ELR (cell line): ENCODE results near the gene PATJ.
"Not testable (repeated sequence)": the region's sequence is repeated elsewhere in the genome, so short reads cannot be mapped to it uniquely, and the experiment has no call there.

Experiments
- DNase-seq: peaks from one replicate; pipeline ENCODE4 v3.0.0-alpha.2; 2015; ENCODE audit warnings: low read depth

PATJ gene

DNA sequence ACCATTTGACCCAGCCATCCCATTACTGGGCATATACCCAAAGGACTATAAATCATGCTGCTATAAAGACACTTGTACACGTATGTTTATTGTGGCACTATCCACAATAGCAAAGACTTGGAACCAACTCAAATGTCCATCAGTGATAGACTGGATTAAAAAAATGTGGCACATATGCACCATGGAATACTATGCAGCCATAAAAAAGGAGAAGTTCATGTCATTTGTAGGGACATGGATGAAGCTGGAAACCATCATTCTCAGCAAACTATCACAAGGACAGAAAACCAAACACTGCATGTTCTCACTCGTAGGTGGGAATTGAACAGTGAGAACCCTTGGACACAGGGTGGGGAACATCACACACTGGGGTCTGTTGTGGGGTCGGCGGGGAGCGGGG, 206.4 kb downstream of the PATJ start:
- DNase-seq, result not testable (repeated sequence)

DNA sequence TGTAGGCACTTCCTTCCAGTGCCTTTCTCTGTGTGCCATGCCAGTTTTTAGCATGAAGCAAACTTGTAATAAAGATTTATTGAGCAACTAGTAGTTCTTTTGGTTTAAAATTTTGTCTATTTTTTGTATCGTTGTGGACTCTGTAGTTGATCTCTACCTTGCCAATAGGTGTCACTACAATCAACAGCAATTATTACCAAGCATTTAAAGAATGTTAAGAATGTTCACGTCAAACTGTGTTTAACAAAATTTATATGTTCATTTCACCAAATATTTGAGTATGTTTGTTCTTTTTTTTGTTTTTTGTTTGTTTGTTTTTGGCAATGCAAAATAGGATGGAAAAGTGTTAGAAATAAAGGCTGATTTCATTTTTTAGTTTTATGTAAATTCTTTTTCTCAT, 208.1 kb downstream of the PATJ start:
- DNase-seq, result peak; percentile 13

DNA sequence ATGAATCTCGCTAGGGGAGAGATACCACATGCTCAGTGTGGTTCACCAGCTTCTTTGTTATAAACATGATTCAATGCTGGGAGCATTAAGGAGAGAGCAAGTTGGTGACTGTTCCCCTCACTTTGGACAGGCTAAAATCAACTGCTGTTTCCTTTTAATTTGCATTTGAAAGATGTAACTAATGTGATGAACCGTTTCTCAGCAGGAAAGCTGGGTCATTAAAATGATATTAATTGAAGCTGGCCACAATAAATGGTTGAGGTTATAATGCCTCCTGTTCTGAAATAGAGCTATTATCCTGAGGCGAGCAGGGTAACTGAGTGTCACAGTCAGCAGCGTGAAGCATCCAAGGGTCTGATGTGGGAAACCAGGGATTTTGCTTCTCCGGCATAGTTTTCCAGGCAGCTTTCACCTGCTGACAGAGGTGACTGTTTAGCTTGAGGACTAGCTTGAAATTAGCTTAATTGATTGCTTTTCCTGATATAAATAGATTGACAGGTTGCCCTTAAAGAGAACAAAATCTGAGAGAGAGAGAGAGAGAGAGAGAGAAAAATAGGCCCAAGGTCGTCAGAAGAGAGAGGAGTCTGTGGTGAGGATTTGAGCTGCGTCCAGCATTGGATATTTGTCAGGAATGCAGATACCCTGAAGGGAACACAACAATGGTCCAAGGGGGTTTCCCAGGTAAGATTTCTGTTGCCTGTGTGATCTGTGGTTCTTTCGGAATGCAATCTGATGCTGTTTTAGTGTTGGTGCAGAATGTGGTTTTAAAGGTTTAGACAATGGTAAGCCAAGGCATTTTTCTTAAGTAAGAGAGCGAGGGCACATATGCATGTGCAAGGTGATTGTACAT, 209.7 kb downstream of the PATJ start:
- peak; percentile 57 for DNase-seq

DNA sequence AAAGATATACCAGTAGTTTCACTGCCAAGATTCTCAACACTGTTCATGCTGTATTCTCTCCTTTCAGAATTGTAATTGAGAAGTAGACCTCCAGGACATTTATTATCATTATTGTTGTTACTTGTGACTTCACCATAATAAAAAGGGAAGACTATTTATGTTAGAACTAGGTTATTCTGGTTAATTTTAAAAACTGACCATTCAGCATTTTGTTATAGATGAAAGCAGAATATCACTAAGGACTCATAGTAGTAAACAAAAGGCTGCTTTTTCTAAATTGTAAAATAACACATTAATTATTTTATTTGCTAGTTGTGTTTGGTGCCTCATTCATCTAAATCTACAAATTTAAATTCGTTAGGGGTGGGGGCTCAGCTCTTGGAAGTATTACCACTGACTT, 210.4 kb downstream of the PATJ start:
- no peak for DNase-seq

DNA sequence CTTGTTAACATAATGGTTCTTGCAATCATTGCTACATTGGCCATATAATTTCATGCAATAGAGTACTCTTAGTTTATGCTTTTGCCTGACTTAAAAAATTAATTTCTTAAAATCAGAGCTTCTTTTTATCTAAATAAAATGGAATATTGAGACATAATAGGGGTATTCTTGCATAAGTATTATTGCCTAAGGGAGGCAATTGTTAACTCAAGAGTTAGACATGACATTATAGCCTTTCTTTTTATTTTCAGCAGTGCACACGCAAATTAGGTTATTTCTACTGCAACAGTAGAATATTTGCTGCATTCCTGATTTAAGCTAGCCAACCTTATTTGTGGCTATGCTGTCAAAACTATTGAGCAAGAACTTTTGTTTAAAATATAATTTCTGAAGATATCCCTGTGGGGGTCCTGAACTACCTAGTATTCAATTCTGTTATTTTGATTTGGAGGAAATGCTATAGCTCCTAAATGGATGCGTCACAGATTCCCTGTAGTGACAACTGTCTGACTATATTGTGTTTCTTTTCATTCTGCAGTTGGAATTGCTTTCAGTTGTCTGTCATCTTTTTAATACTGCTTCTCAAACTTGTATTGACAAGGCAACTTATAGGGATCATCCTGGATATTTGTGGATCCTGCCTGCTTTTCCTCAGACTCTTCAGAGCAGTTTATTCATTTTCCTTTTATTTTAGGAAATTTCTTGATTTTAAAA, 211.0 kb downstream of the PATJ start:
- DNase-seq, result no peak

DNA sequence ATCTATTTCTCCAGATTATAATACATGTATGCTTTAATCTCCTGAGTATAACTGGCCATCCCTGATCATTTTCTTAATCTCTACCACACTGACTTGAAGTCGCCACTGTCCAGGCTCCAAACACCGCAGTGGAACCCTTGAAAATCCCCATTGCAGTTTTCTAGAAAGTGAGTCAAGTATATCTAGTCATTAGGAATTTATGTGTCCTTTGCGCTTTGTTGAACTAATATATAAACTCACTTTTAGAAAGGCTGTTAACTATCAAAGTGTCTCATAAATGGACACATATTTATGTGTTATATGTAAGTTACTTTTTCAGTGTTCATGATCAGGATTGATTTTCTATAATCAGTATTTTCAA, 211.5 kb downstream of the PATJ start:
- no peak for DNase-seq

DNA sequence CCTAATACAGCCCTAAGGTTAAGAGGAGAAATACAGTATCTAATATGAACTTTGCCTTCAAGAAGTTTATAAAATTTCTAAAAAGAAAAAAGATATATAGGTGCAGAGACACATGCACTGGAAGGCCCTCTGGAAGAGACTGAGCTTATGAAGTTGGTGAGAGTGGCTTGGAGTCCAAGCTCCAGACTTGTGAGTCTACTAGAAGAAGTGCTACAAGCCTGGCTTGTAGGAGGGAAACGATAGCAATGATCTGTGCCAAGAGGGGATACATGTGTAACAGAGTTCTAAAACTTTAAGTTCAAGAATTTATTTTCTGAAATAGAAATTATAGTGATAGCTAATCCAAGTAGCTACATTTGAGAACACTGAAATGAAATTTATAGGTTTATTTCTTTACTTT, 213.0 kb downstream of the PATJ start:
- DNase-seq, result no peak

DNA sequence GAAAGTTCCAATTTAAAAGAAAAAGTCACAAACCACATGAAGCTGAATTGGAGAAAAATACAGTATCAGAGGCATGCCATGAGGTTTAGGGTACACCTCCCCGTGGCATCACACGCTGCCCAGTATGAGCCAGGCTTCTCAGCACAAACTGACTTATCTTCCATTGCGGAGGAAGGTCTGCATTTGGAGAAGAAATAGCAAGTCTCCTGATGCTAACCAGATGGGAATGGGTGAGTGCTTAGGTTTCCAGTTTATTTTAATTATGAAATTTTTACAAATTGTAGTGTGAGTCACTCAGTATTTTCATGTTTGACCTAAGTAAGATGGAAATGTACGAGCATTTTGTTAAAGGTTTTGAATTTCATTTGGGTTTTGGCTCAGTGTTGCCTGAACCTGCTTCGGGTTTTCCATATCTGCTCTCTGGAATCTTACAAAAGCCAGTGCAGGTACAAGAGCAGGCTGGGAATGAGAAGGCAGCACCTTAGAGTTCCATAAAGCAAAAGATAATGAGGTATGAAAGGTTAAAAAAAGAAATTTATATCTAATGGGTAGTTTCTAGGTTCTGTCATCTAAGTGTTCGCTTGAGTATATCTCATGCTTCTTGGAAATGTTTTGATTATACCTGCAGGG, 213.9 kb downstream of the PATJ start:
- DNase-seq, result no peak

DNA sequence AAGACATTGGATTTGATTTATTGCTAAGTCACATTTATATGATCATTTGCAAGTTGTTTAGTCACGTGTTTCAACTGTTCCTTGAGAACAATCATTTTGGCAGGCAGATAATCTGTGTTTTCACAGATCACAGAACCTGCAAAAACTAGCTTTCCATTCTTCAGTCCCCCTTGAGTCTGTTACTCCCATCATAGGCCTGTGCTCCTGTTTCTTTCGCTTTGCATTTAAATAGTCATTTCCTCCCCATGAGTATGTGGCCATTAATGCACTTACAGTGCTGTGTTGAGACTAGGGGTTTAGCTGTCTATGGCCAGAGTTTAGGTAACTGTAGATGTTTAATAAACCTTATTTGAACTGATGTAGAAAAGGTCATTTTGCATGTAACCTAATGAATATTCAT, 214.5 kb downstream of the PATJ start:
- DNase-seq, result no peak

DNA sequence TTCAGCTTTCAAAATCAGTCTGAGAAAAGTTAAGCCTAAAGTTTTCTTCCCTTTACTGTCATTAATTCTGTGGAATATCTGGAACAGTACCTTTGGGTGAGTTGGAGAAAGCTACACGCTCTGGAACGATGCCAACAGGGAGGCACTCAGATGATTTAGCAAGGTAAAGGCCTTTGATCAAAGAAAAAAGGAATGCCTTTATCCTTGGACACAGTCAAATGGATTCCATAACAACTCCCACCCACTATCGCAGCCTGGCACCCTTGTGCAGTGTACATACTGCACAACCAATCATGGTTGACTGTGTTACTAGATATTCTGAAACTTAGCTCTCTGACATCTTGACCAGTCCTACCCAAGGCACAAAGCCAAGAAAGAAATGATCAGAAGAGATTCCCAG, 218.7 kb downstream of the PATJ start:
- DNase-seq, result no peak

DNA sequence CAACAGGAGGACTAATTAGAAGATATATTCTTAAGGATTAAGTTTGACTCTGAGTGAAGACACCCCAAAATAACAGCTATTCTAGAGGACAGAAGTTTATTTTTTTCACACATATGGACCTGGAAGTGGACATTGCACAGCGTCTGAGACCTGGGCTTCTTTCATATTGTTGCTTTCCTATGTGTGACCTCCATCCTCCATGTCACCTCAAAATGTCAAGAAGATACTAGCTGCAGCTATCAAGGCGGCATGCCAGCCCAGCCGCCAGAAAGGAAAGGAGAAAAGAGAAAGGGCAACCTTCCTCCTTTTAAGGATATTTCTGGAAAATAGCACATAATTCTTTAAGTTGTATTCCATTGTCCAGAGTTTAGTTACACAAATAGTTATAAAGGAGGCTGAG, 220.4 kb downstream of the PATJ start:
- DNase-seq, result no peak

DNA sequence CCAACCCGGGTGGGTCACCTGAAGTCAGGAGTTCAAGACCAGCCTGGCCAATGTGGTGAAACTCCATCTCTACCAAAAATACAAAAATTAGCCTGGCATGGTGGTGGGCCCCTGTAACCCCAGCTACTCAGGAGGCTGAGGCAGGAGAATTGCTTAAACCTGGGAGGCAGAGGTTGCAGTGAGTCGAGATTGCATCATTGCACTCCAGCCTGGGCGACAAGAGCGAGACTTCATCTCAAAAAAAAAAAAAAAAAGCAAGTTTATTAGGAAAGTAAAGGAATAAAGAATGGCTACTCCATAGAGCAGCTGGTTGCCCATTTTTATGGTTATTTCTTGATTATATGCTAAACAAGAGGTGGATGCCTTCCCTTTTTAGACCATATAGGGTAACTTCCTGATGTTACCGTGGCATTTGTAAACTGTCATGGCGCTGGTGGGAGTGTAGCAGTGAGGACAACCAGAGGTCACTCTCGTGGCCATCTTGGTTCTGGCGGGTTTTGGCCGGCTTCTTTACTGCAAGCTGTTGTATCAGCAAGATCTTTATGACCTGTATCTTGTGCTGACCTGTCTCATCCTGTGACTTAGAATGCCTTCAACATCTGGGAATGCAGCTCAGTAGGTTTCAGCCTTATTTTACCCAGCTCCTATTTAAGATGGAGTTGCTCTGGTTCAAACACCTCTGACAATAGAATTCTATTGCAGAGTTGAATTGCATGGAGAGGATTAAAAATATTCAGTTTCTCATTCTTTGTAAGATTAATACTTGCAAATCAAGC, 224.4 kb downstream of the PATJ start:
- not testable (repeated sequence) for DNase-seq

DNA sequence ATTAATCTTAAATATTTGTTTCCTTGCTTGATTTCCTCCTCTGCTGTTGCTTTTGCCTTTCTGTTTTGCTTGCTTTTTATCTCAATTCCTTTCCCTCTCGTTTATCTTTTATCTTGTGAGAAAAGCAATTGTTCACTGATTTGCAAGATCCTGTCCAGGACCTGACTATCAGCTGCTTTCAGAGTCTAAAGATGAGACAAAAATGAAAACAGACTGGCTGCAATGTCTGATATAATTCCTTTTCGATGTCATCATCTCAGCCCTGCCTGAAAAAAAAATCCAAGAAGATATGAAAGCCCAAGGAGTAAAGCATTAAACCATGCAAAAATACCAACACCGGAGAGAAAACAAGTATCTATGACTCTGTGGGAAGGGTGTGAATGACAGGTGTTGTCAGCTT, 225.5 kb downstream of the PATJ start:
- DNase-seq, result no peak

DNA sequence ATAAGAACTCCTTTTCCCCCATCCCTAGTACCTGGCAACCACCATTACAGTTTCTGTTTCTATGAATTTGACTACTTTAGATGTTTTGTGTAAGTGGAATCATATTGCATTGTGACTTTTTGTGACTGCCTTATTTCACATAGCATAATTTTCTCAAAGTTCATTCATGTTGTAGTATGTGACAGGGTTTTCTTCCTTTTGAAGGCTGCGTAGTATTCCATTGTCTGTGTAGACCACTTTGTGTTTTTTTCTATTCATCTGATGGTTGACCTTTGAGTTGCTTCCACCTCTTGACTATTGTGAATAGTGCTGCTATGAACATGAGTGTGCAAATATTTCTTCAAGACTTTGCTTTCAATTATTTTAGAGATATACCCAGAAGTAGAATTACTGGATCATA, 226.6 kb downstream of the PATJ start:
- no peak for DNase-seq

DNA sequence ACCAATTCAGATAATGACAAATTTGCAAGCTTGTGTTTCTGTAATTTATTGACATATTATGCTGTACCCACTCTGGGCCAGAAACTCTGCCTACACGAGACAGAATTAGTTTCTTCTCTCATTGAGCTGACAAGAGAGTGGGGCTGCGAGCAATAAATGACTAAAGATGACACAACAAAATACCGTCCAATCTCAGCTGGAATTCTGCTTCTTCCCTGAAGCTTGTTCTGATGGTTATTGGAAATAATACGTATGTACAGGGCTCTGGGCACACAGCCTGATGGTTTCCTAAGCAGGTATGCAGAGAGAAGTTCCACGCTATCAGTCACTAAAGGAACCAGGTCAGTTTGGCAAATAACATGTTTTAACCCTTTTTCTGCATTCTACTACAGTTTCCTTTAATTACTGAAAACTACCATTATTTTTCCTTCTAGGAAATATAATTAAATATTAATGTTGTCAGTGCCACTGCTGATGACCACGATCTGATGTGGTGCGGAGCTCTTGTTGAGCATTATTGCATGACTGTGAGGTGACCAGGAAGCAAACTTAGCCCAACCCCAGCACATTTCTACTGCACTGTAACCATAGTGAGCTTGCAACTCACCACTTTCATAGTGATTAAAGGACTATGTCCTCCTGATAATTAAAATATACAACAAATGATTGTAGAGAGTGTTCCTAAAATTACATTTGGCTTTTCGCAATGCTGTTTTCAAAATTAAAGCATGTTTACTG, 231.0 kb downstream of the PATJ start:
- DNase-seq, result no peak

DNA sequence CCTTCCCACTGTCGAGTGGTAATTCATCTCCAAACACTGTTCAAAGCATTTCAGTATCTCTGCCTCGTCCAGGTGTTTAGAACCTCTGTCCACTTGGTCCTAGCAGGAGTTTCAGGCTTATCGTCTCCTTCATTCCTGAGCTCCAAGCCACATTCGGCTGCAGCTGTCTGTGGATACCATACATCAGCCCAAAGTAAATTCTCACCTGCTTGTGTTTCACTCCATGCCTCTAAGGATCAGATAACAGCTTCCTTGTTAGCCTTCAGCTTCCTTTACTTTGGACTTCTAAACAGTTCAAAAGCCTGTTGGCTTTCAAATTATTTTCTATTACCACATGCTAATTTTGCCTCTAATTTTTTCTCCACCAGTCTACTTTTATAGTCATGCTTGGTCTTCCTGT, 233.4 kb downstream of the PATJ start:
- DNase-seq, result no peak

DNA sequence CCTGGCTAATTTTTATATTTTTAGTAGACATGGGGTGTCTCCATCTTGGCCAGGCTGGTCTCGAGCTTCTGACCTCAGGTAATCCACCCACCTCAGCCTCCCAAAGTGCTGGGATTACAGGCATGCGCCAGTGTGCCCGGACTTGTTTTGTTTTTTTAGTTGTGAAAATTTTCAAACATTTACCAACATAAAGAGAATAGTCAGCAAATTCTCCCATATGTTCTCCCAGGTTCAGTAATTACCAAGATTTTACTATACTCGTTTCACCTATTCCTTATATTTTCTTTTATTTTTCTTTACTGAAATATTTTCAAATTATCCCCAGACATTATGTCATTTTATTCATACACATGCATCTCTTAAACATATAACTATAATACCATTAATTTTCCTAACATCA, 234.3 kb downstream of the PATJ start:
- no peak for DNase-seq

DNA sequence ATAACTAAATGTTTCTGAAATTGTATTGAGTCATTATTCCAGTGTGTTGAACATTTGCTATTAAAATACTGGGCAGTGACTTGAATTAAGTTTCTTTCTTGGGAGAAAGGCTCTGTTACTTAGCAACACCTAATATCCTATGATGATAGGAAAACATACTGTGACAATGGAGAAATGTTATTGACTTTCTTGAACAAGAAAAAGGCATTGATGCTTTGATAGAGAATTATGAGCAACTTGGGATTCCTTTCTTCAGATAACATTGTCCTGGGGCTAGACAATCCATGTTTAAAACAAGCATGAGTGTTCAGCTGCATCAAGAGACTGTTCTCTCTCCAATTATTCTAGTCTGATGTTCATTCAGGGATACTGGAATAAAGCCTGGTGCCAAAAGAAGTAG, 236.5 kb downstream of the PATJ start:
- DNase-seq, result no peak

DNA sequence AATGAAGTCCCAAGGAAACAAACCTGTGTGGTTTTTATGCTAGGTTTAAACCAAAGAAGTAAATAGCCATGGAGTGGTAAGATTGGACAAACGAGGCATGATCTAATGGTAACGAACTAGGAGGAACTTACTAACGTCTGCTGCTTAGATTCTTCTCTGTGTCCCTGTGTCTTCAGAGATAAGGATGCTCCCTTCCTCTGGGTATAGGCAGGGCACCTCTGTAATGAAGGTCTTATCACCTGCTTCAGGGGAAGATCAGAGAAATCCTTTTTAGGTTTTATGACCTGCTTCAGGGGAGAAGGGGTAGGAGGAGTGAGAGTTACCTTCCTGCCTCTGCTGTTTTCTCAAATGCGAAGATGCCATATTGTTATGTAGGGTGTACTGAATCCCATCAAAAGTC, 237.4 kb downstream of the PATJ start:
- no peak for DNase-seq

DNA sequence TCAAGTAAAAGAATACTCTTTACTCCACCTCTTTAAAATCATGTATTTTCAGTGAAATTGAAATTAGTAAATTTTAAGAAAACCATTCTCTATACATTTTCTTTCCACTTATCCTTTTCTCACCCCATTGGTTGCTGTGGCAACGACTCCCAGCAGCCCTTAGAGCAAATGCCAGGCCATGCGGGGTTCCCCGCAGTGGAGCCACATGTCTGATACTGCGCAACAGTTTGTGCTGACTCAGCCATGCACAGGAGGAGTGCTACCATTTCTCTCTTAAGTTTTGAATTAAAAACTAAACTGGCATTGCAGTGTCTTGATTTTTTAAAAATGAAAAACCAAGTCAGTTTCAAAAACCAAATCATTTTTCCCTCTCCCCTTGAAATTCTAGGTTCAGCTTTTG, 238.3 kb downstream of the PATJ start:
- DNase-seq, result no peak

DNA sequence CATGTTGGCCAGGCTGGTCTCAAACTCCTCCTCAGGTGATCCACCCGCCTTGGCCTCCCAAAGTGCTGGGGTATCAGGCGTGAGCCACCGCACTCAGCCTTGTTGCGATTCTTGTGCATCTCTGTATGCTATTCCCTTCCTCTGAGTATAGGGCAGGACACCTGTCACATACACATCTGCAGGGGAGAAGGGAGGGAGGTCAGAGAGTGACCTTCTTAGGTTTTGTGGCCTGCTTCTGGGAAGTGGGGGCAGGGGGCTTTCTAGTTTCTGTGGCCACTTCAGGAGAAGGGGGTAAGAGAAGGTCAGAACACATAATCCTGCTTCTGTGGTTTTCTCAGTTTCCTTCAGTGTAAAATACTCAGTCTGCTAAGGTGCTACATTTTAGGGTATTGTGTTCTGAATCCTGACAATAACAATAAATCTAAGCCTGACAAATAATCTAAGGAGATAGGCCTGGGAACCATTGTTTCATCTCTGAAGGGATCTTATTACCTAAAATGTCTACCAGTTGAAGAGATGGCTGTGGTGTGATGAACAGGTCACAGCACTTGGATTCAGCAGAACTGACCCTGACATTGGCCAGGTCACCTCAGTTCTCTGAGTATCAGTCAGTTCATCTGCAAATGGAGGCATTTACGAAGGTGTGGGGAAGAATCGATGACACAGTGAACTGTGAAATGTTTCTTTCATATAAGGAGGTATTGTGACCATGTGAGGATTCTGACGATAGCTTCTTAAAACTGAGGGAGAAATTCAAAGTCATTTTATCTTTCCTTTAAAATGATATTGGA, 239.8 kb downstream of the PATJ start:
- DNase-seq, result no peak
